ENCODE results near the gene HPS5.

Gene HPS5

GRCh38 chr11:18230859-18231258 lies 91.1 kb downstream of the HPS5 start:
- no peak for DNase-seq

- no peak for DNase-seq
These were observed 92.4 kb downstream of the HPS5 start for GRCh38 chr11:18229501-18229900.

All from effector CD8-positive, alpha-beta T cell (primary cell).